AG04450 (cell line): ENCODE data around the gene SCAF4. TPM values are rescaled to one million over a fixed set of nuclear protein-coding genes. Genes with fewer than 3 reads are reported as not detected.
A peak's percentile ranks its signal among the peaks of the same experiment; 100 is the strongest.

Source experiments
- CTCF ChIA-PET: fragments of 300-600, 350-600 bp; formaldehyde crosslinking; extraction: SDS; loops from one replicate; lab custom pipeline; 2022; ENCODE audit warnings: antibody characterized with exemption, inconsistent platforms; lab: Charles Lee
- POLR2A ChIA-PET: fragments of 350-600 bp; formaldehyde crosslinking; extraction: SDS; loops from one replicate; lab custom pipeline; 2021; ENCODE audit warnings: antibody characterized with exemption, inconsistent platforms; lab: Yijun Ruan, JAX
- DNase-seq: peaks from one replicate; pipeline ENCODE4 v3.0.0-alpha.2; 2011; ENCODE audit warnings: low read depth, low spot score
- H3K27ac ChIP-seq: one replicate; pipeline ENCODE4 v1.5.1; 2012; ENCODE audit warnings: low read depth, low read length, control low read depth
- H3K27me3 ChIP-seq: one replicate; pipeline ENCODE4 v1.6.0; 2012; ENCODE audit warnings: low read length; ENCODE audit not compliant: control insufficient read depth, insufficient read depth
- H3K4me3 ChIP-seq: 2 replicates; pipeline ENCODE4 v1.5.1; 2011; ENCODE audit warnings: mild to moderate bottlenecking, low read depth, low read length, control low read depth
- H3K9me3 ChIP-seq: 2 replicates; pipeline ENCODE4 v1.5.1; 2012; ENCODE audit warnings: low read length; ENCODE audit not compliant: control insufficient read depth, insufficient read depth
- polyA plus RNA-seq: library from polyadenylated mRNA; depleted of rRNA; stranded (reverse); fragments of >200 nt; gene quantifications from 2 replicates; pipeline ENCODE4 v1.2.3, GENCODE V29; 2011
- TF ChIP-seq, protein P1 (sequence below): IDR thresholded peaks from 2 replicates; pipeline ENCODE4 v1.5.1; 2011; ENCODE audit warnings: low read depth, low read length, control low read depth, inconsistent platforms

Gene SCAF4
- polyA plus RNA-seq, 1 experiment: 6.3 TPM

DNA sequence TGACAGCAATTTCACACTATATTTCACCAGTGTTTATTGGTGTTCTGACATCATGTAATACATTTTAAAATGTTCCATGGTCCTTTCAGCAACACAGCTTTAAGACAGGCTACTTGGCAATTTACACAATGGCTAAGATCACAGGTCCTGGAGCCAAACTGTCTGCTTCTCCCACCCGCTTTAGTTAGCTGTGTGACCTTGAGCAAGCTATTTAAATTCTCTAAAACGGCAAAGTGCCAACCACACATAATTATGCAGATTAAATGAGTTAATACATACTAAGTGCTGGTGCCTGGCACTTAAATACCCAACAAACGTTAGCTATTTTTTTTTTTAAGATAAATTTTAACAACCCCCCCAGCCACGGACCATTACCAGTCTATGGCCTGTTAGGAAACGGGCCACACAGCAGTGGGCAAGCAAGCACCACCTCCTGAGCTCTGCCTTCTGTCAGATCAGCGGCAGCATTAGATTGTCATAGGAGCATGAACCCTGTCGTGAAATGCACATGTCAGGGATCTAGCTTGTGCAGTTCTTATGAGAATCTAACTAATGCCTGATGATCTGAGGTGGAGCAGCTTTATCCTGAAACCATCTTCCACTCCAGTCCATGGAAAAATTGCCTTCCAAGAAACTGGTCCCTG is 45.5 kb downstream of the SCAF4 start:
- CTCF ChIA-PET: interaction anchor here (0.7 to 1.3 kb wide), 3 partner anchors 9 to 1774 kb away, joined by 3 to 4 read pairs (median 4); no protein-coding TSS in a partner anchor

DNA sequence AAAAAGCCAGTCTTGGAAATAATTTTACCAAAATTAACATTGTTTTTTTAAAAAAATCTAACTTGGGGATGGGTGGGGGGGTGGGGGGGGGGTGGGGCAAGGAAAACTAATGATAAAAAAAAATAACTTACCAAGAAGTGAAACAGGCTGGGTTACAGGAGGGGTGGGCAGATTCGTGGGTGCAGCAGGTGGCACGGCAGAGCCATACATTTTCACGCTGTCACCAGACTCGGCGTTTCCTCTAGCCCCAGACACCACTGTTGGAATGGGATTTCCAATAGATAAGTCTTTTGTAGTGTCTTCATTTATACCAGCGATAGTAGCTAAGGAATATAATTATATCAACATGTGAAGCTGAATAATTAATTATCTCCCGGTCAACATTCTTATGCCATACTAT is 47.0 kb downstream of the SCAF4 start:
- no peaks in the 10 kb centered on the region for H3K27me3 ChIP-seq
- ChIA-PET CTCF (interaction anchor here (0.9 kb wide), 1 partner anchor 11 kb away, joined by 5 read pairs; no protein-coding TSS in a partner anchor), POLR2A (no interaction called here)
- H3K9me3 ChIP-seq: no peaks in the 10 kb centered on the region
- H3K4me3 ChIP-seq: no peak overlapping the region
- no peak overlapping the region for H3K27ac ChIP-seq
- TF ChIP-seq, protein P1, sequence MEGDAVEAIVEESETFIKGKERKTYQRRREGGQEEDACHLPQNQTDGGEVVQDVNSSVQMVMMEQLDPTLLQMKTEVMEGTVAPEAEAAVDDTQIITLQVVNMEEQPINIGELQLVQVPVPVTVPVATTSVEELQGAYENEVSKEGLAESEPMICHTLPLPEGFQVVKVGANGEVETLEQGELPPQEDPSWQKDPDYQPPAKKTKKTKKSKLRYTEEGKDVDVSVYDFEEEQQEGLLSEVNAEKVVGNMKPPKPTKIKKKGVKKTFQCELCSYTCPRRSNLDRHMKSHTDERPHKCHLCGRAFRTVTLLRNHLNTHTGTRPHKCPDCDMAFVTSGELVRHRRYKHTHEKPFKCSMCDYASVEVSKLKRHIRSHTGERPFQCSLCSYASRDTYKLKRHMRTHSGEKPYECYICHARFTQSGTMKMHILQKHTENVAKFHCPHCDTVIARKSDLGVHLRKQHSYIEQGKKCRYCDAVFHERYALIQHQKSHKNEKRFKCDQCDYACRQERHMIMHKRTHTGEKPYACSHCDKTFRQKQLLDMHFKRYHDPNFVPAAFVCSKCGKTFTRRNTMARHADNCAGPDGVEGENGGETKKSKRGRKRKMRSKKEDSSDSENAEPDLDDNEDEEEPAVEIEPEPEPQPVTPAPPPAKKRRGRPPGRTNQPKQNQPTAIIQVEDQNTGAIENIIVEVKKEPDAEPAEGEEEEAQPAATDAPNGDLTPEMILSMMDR: no peak
- no peak for DNase-seq

More for the DNA sequence above, 45.5 kb downstream of the SCAF4 start:
- no peak overlapping the region for H3K4me3 ChIP-seq
- no peak for DNase-seq
- no peaks in the 10 kb centered on the region for H3K27me3 ChIP-seq
- POLR2A ChIA-PET: interaction anchor here (0.7 kb wide), 1 partner anchor 11 kb away, joined by 3 read pairs; no protein-coding TSS in a partner anchor
- H3K9me3 ChIP-seq: no peaks in the 10 kb centered on the region
- TF ChIP-seq, protein P1: no peak
- H3K27ac ChIP-seq: no peak overlapping the region

DNA sequence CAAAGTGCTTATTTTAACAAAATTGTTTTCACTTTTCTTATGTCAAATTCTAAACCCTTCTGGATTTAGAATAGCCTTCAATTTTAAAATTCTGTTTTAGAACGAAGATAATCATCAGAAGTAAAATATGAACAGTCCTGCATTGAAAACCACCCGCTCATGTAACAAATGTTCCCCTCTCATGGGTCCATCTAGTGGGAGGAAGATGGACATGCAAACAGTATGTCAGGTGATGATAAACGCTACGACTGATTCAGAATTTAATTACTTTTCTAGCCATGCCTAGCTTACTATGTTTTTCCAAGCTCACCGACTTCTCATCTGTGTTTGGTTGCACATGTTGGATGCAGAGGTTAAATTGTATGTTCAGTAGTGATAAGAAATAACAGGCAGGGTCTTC is 48.9 kb downstream of the SCAF4 start:
- TF ChIP-seq, protein P1: peak; percentile 17; the same call in 1 of the 2 replicates
- Histone ChIP-seq H3K27me3 (no peaks in the 10 kb centered on the region), H3K27ac (no peak overlapping the region), H3K4me3 (no peak overlapping the region), H3K9me3 (no peaks in the 10 kb centered on the region)
- POLR2A ChIA-PET: no interaction called here
- CTCF ChIA-PET: no interaction called here
- no peak for DNase-seq

DNA sequence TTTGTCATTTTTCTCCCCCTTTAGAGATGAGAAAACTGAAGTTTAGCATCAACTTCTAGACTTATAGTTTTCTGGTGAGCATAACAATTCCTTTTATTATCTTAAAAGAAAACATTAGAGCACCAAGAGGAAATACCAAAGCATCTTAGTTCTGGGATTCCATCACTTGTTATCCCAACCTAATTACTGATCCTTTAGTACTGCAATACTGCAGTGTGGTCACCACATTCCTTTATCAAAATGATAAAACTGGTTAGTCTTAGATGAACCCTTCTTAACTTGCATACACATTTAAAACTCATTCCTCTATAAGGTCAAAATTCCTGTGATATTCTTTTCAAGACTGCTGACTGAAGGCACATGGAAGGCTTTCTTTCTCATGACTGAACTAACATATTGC is 49.3 kb downstream of the SCAF4 start:
- CTCF ChIA-PET: no interaction called here
- POLR2A ChIA-PET: no interaction called here
- Histone ChIP-seq H3K27ac (no peak overlapping the region), H3K9me3 (no peaks in the 10 kb centered on the region), H3K4me3 (no peak overlapping the region), H3K27me3 (no peaks in the 10 kb centered on the region)
- TF ChIP-seq, protein P1: no peak
- no peak for DNase-seq

DNA sequence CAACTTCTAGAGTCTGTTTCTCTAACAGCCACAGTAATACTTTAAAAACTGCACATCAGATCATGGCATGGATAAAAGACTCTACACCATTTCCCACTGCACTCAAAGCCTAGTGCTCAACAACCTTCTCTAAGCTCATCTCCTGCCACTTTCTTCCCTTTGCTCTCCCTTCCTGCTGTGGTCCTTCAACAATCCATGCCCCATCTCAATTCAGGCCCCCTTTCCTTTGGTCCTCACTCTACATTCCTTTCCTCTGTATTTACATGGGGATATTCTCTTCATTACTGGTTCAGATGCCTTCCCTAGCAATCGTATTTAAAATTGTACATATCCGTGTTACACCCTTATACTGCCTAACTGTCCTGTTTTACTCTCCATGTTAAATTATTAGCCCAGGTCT is 53.4 kb downstream of the SCAF4 start:
- POLR2A ChIA-PET: no interaction called here

More for the DNA sequence above, 53.4 kb downstream of the SCAF4 start:
- H3K27ac ChIP-seq: no peak overlapping the region
- no peak for DNase-seq
- H3K4me3 ChIP-seq: no peak overlapping the region
- TF ChIP-seq, protein P1: no peak
- H3K27me3 ChIP-seq: no peaks in the 10 kb centered on the region
- no peaks in the 10 kb centered on the region for H3K9me3 ChIP-seq
- CTCF ChIA-PET: no interaction called here
